WTC11 (cell line): Measurements from ENCODE around the gene KLHL28. TPM values are rescaled to one million over a fixed set of nuclear protein-coding genes. Genes with fewer than 3 reads are reported as not detected.

Experiments used
- ATAC-seq: fragments of 200-7000 bp; cut with Tn5 transposase; 2 replicates; pipeline ENCODE4 v1.10.0; 2021; ENCODE audit warnings: mild to moderate bottlenecking, moderate library complexity
- CTCF ChIA-PET: fragments of 300-600 bp; sonication (Branson Sonifier 250); formaldehyde crosslinking; loops from one replicate; lab custom pipeline; 2021; ENCODE audit warnings: antibody characterized with exemption; lab: Charles Lee
- POLR2A ChIA-PET: fragments of 350-600 bp; sonication (Branson Sonifier 250); formaldehyde crosslinking; loops from one replicate; lab custom pipeline; 2021; ENCODE audit warnings: antibody characterized with exemption; lab: Charles Lee
- DNase-seq: peaks from one replicate; pipeline ENCODE4 v3.0.0; 2021; ENCODE audit warnings: low spot score
- H3K27ac Mint-ChIP-seq: 2 replicates; pipeline ENCODE4 v1.8.0; 2021; ENCODE audit warnings: mixed read lengths
- H3K27me3 Mint-ChIP-seq: 2 replicates; pipeline ENCODE4 v1.8.0; 2021; ENCODE audit warnings: low read depth, mild to moderate bottlenecking, moderate library complexity, mixed read lengths
- H3K36me3 Mint-ChIP-seq: 2 replicates; pipeline ENCODE4 v1.8.0; 2021; ENCODE audit warnings: mixed read lengths
- H3K4me1 Mint-ChIP-seq: 2 replicates; pipeline ENCODE4 v1.8.0; 2022; ENCODE audit warnings: mixed read lengths
- H3K4me3 Mint-ChIP-seq: 2 replicates; pipeline ENCODE4 v1.8.0; 2021; ENCODE audit warnings: mild to moderate bottlenecking, moderate library complexity, mixed read lengths
- H3K9me3 Mint-ChIP-seq: 2 replicates; pipeline ENCODE4 v1.8.0; 2021; ENCODE audit warnings: mixed read lengths
- CBFB ChIP-seq: sonication (generic); formaldehyde crosslinking; IDR thresholded peaks from 2 replicates; pipeline ENCODE4 v1.8.1; 2022; ENCODE audit warnings: mild to moderate bottlenecking, low read depth, missing genetic modification reagents
- ESRRA ChIP-seq: sonication (generic); formaldehyde crosslinking; IDR thresholded peaks from 2 replicates; pipeline ENCODE4 v1.8.1; 2022; ENCODE audit warnings: mild to moderate bottlenecking, missing genetic modification reagents, borderline replicate concordance
- GRHL2 ChIP-seq: fragments of 250-450 bp; sonication (Bioruptor Pico); IDR thresholded peaks from 2 replicates; pipeline ENCODE4 v1.8.0; 2022; ENCODE audit warnings: mild to moderate bottlenecking, moderate library complexity; ENCODE audit not compliant: insufficient replicate concordance, severe bottlenecking
- HMGA2 ChIP-seq: fragments of 250-450 bp; sonication (Bioruptor Pico); IDR thresholded peaks from 2 replicates; pipeline ENCODE4 v1.4.0; 2021; ENCODE audit warnings: mild to moderate bottlenecking, moderate library complexity
- JAZF1 ChIP-seq: fragments of 250-450 bp; sonication (Bioruptor Pico); IDR thresholded peaks from 2 replicates; pipeline ENCODE4 v1.9.0; 2021; ENCODE audit warnings: moderate library complexity, mild to moderate bottlenecking, inconsistent platforms
- MYBL2 ChIP-seq: sonication (generic); formaldehyde crosslinking; IDR thresholded peaks from 2 replicates; pipeline ENCODE4 v1.8.1; 2023; ENCODE audit warnings: mild to moderate bottlenecking, moderate library complexity, missing genetic modification reagents
- NR3C1 ChIP-seq: sonication (generic); formaldehyde crosslinking; conservative IDR thresholded peaks from 2 replicates; pipeline ENCODE4 v1.8.1; 2023; ENCODE audit warnings: low read depth, mild to moderate bottlenecking, missing genetic modification reagents
- RELA ChIP-seq: sonication (generic); formaldehyde crosslinking; IDR thresholded peaks from 2 replicates; pipeline ENCODE4 v1.8.1; 2022; ENCODE audit warnings: missing genetic modification reagents, mild to moderate bottlenecking, borderline replicate concordance
- TEAD4 ChIP-seq: sonication (generic); formaldehyde crosslinking; IDR thresholded peaks from 2 replicates; pipeline ENCODE4 v1.8.0; 2022; ENCODE audit warnings: mild to moderate bottlenecking, missing genetic modification reagents
- TP53 ChIP-seq: sonication (generic); formaldehyde crosslinking; IDR thresholded peaks from 2 replicates; pipeline ENCODE4 v1.8.1; 2023; ENCODE audit warnings: mild to moderate bottlenecking, missing genetic modification reagents
- ZNF121 ChIP-seq: sonication (generic); formaldehyde crosslinking; IDR thresholded peaks from 2 replicates; pipeline ENCODE4 v1.8.0; 2023; ENCODE audit warnings: missing genetic modification reagents
- ZNF138 ChIP-seq: sonication (generic); formaldehyde crosslinking; conservative IDR thresholded peaks from 2 replicates; pipeline ENCODE4 v1.8.1; 2022; ENCODE audit warnings: mild to moderate bottlenecking, moderate library complexity, missing genetic modification reagents
- ZNF396 ChIP-seq: fragments of 250-450 bp; sonication (Bioruptor Pico); IDR thresholded peaks from 2 replicates; pipeline ENCODE4 v1.8.0; 2021; ENCODE audit warnings: mild to moderate bottlenecking, moderate library complexity, borderline replicate concordance
- ZNF416 ChIP-seq: fragments of 250-450 bp; sonication (Bioruptor Pico); IDR thresholded peaks from 2 replicates; pipeline ENCODE4 v1.9.0; 2021; ENCODE audit warnings: mild to moderate bottlenecking, inconsistent platforms
- total RNA-seq: library from RNA; stranded (reverse); gene quantifications from 3 replicates; pipeline ENCODE4 v1.2.3, GENCODE V29; 2021
- TF ChIP-seq, protein P1 (sequence below): sonication (generic); formaldehyde crosslinking; IDR thresholded peaks from 2 replicates; pipeline ENCODE4 v1.8.1; 2022; ENCODE audit warnings: missing genetic modification reagents, borderline replicate concordance
- TF ChIP-seq, protein P2 (sequence below): sonication (generic); formaldehyde crosslinking; IDR thresholded peaks from 2 replicates; pipeline ENCODE4 v1.8.0; 2023; ENCODE audit warnings: mild to moderate bottlenecking, missing genetic modification reagents
- TF ChIP-seq, protein P3 (sequence below): fragments of 250-450 bp; sonication (Bioruptor Pico); IDR thresholded peaks from 2 replicates; pipeline ENCODE4 v1.8.0; 2021; ENCODE audit warnings: mild to moderate bottlenecking
- TF ChIP-seq, protein P4 (sequence below): fragments of 250-450 bp; sonication (Bioruptor Pico); conservative IDR thresholded peaks from 2 replicates; pipeline ENCODE4 v1.9.0; 2021; ENCODE audit warnings: mild to moderate bottlenecking
- TF ChIP-seq, protein P5 (sequence below): sonication (generic); formaldehyde crosslinking; IDR thresholded peaks from 2 replicates; pipeline ENCODE4 v1.8.0; 2022; ENCODE audit warnings: mild to moderate bottlenecking, missing genetic modification reagents

KLHL28 gene
- total RNA-seq, 1 experiment from 2014 or later: 9.8 TPM

DNA sequence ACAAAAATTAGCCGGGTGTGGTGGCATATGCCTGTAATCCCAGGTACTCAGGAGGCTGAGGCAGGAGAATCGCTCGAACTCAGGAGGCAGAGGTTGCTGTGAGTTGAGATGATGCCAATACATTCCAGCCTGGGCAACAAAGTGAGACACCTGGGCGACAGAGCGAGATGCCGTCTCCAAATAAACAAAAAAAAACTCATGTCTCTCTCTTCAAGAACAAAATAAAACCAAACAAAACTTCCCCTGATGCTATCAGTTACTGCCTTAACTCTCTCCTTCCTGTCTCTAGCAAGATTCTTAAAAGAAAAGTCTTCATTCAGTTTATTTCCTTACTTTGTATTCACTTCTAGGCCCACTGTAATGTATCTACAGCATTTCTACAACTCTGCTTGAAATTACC, 20.8 kb downstream of the KLHL28 start (continued):
- TF ChIP-seq, protein P1, sequence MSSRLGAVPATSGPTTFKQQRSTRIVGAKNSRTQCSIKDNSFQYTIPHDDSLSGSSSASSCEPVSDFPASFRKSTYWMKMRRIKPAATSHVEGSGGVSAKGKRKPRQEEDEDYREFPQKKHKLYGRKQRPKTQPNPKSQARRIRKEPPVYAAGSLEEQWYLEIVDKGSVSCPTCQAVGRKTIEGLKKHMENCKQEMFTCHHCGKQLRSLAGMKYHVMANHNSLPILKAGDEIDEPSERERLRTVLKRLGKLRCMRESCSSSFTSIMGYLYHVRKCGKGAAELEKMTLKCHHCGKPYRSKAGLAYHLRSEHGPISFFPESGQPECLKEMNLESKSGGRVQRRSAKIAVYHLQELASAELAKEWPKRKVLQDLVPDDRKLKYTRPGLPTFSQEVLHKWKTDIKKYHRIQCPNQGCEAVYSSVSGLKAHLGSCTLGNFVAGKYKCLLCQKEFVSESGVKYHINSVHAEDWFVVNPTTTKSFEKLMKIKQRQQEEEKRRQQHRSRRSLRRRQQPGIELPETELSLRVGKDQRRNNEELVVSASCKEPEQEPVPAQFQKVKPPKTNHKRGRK: no peak
- no peak for TF ChIP-seq CBFB (CRISPR knock-in tag)

DNA sequence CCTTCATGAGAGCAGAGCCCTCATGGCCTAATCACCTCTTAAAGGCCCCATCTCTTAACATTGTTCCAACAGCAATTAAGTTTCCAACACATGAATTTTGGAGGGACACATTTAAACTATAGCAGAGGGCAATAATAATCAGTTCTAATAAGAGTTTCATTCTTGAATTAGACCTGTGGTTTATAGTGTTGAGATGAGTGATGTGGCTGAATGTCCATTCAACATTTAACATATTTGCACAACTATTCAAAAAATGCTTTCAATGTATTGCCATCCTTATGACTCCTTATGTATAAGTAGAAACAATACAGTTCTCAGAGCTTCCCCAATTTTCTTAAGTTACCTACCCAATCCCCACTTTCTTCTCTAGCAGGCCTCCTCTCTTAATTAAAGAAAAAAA, 21.5 kb downstream of the KLHL28 start:
- Mint-ChIP-seq H3K4me1 (no peaks in the 10 kb centered on the region), H3K9me3 (peaks cover 18% of the 10 kb centered on the region), H3K4me3 (no peak overlapping the region), H3K36me3 (peaks cover 46% of the 10 kb centered on the region), H3K27ac (no peak overlapping the region), H3K27me3 (no peaks in the 10 kb centered on the region)
- POLR2A ChIA-PET: no interaction called here
- ATAC-seq: no peak
- TF ChIP-seq TP53 (CRISPR knock-in tag) (no peak), ZNF138 (CRISPR knock-in tag) (no peak), RELA (CRISPR knock-in tag) (no peak), ZNF121 (no peak), TEAD4 (CRISPR knock-in tag) (no peak), ESRRA (CRISPR knock-in tag) (no peak), HMGA2 (CRISPR knock-in tag) (no peak), NR3C1 (CRISPR knock-in tag) (no peak), ZNF416 (no peak), MYBL2 (CRISPR knock-in tag) (no peak), ZNF396 (CRISPR knock-in tag) (no peak), GRHL2 (CRISPR knock-in tag) (no peak), JAZF1 (CRISPR knock-in tag) (no peak)
- TF ChIP-seq, protein P2, sequence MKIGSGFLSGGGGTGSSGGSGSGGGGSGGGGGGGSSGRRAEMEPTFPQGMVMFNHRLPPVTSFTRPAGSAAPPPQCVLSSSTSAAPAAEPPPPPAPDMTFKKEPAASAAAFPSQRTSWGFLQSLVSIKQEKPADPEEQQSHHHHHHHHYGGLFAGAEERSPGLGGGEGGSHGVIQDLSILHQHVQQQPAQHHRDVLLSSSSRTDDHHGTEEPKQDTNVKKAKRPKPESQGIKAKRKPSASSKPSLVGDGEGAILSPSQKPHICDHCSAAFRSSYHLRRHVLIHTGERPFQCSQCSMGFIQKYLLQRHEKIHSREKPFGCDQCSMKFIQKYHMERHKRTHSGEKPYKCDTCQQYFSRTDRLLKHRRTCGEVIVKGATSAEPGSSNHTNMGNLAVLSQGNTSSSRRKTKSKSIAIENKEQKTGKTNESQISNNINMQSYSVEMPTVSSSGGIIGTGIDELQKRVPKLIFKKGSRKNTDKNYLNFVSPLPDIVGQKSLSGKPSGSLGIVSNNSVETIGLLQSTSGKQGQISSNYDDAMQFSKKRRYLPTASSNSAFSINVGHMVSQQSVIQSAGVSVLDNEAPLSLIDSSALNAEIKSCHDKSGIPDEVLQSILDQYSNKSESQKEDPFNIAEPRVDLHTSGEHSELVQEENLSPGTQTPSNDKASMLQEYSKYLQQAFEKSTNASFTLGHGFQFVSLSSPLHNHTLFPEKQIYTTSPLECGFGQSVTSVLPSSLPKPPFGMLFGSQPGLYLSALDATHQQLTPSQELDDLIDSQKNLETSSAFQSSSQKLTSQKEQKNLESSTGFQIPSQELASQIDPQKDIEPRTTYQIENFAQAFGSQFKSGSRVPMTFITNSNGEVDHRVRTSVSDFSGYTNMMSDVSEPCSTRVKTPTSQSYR: no peak
- TF ChIP-seq, protein P3, sequence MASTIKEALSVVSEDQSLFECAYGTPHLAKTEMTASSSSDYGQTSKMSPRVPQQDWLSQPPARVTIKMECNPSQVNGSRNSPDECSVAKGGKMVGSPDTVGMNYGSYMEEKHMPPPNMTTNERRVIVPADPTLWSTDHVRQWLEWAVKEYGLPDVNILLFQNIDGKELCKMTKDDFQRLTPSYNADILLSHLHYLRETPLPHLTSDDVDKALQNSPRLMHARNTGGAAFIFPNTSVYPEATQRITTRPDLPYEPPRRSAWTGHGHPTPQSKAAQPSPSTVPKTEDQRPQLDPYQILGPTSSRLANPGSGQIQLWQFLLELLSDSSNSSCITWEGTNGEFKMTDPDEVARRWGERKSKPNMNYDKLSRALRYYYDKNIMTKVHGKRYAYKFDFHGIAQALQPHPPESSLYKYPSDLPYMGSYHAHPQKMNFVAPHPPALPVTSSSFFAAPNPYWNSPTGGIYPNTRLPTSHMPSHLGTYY (CRISPR knock-in tag): no peak
- TF ChIP-seq, protein P4, sequence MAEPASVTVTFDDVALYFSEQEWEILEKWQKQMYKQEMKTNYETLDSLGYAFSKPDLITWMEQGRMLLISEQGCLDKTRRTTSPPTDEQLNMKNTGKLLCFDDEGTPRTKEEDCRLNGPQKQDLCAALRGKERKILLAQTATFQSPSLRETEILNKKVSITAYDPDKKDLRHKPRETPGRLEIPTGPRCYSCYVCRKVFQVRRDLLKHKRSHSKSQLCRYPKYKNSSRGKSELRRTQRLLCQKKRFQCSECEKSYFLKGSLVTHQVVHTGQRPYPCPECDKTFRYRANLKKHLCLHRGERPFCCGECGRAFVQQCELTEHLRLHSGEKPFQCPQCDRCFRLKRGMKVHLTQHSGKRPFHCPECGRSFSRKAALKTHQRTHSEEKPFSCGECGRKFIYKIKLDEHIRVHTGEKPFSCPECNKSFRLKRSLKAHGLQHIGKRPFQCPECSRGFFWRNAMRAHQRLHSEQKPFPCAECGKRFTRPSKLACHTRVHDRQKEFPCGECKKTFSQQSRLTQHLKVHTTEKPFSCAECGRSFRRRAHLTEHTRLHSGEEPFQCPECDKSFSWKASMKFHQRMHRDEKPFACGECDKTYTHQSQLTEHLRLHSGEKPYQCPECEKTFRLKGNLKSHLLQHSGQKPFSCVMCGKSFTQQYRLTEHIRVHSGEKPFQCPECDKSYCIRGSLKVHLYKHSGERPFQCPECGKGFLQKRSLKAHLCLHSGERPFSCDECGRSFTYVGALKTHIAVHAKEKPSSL (CRISPR knock-in tag): no peak
- TF ChIP-seq, protein P5, sequence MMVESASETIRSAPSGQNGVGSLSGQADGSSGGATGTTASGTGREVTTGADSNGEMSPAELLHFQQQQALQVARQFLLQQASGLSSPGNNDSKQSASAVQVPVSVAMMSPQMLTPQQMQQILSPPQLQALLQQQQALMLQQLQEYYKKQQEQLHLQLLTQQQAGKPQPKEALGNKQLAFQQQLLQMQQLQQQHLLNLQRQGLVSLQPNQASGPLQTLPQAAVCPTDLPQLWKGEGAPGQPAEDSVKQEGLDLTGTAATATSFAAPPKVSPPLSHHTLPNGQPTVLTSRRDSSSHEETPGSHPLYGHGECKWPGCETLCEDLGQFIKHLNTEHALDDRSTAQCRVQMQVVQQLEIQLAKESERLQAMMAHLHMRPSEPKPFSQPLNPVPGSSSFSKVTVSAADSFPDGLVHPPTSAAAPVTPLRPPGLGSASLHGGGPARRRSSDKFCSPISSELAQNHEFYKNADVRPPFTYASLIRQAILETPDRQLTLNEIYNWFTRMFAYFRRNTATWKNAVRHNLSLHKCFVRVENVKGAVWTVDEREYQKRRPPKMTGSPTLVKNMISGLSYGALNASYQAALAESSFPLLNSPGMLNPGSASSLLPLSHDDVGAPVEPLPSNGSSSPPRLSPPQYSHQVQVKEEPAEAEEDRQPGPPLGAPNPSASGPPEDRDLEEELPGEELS (CRISPR knock-in tag): no peak
- DNase-seq: no peak
- CTCF ChIA-PET: no interaction called here
